OCI-M1 (cell line): ENCODE data around the gene LIN7A.

Source experiments
- DNase-seq: peaks from one replicate; lab custom pipeline; 2025; lab: John Stamatoyannopoulos, UW

LIN7A gene

GRCh38 chr12:80749456-80749855 is 188.3 kb downstream of the LIN7A start:
- no peak for DNase-seq

GRCh38 chr12:80747800-80748199 is 189.9 kb downstream of the LIN7A start:
- no peak for DNase-seq

- DNase-seq: no peak
These were observed 191.8 kb downstream of the LIN7A start for GRCh38 chr12:80745851-80746505.
